K562 (cell line): ENCODE results near the gene CCPG1.

Experiments
- CTCF ChIP-seq, 3 experiments: IDR thresholded peaks in 2 of 3; conservative IDR thresholded peaks in 1 of 3; 2 replicates each; pipeline ENCODE4 v1.5.1; 2011 to 2012; ENCODE audit warnings: low read length in 3 of 3, mild to moderate bottlenecking in 3 of 3, control low read depth in 2 of 3, improper control_type of control experiment in 1 of 3, inconsistent platforms in 1 of 3, low read depth in 1 of 3, mixed read lengths in 1 of 3, moderate library complexity in 1 of 3; ENCODE audit not compliant: insufficient read depth in 2 of 3
- GABPB1 ChIP-seq: sonication (generic); formaldehyde crosslinking; IDR thresholded peaks from 2 replicates; pipeline ENCODE4 v1.8.0; 2022; ENCODE audit warnings: mild to moderate bottlenecking, missing genetic modification reagents
- MAFK ChIP-seq: IDR thresholded peaks from 2 replicates; pipeline ENCODE4 v1.6.1; 2011; ENCODE audit warnings: low read length, improper control_type of control experiment
- TARDBP ChIP-seq: fragments of 450-650 bp; IDR thresholded peaks from 2 replicates; pipeline ENCODE4 v1.6.1; 2016
- YY1 ChIP-seq, 3 experiments: IDR thresholded peaks; 2 replicates each; pipeline ENCODE4 v1.6.1; 2011; ENCODE audit warnings: low read length in 2 of 3, mild to moderate bottlenecking in 2 of 3, moderate library complexity in 2 of 3, borderline replicate concordance in 1 of 3, control low read depth in 1 of 3, low read depth in 1 of 3; ENCODE audit not compliant: insufficient read depth in 3 of 3, insufficient replicate concordance in 2 of 3, control insufficient read depth in 1 of 3, insufficient read length in 1 of 3; ENCODE audit errors: extremely low read depth in 1 of 3
- TF ChIP-seq, protein P1 (sequence below): sonication (generic); formaldehyde crosslinking; IDR thresholded peaks from 2 replicates; pipeline ENCODE4 v1.8.0; 2022; ENCODE audit warnings: mild to moderate bottlenecking, low read depth, missing genetic modification reagents

GRCh38 chr15:55334997-55335396, 73.2 kb downstream of the CCPG1 start:
- TF ChIP-seq, protein P1, sequence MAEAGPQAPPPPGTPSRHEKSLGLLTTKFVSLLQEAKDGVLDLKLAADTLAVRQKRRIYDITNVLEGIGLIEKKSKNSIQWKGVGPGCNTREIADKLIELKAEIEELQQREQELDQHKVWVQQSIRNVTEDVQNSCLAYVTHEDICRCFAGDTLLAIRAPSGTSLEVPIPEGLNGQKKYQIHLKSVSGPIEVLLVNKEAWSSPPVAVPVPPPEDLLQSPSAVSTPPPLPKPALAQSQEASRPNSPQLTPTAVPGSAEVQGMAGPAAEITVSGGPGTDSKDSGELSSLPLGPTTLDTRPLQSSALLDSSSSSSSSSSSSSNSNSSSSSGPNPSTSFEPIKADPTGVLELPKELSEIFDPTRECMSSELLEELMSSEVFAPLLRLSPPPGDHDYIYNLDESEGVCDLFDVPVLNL (CRISPR knock-in tag), result no peak
- TF ChIP-seq TARDBP (no peak), GABPB1 (CRISPR knock-in tag) (no peak), CTCF (IDR thresholded peaks at IDR 0.05 in 2 of 3, conservative IDR thresholded peaks at IDR 0.05 in 1 of 3; ENCODE audit: insufficient read depth in 2 of 3, low read depth in 1 of 3, low read length in 3 of 3) (no peak), MAFK (no peak), YY1 (IDR thresholded peaks at IDR 0.05; ENCODE audit: borderline replicate concordance in 1 of 3, control insufficient read depth in 1 of 3, extremely low read depth in 1 of 3, insufficient read depth in 3 of 3, insufficient read length in 1 of 3, insufficient replicate concordance in 2 of 3, low read depth in 1 of 3, low read length in 2 of 3) (no peak)
